Stomach (tissue), 4 donors: ENCODE measurements around the gene CDKL4.

ENCODE experiments used
- POLR2A ChIP-seq, 4 donors: fragments of 450-650 bp; IDR thresholded peaks; one replicate each; pipeline ENCODE4 v1.6.1; 2016; ENCODE audit warnings: antibody characterized with exemption in 4 of 4, control low read depth in 2 of 4, mild to moderate bottlenecking in 1 of 4, moderate library complexity in 1 of 4
- TF ChIP-seq, protein P1 (sequence below), 7 experiments: fragments of 450-650 bp in 4 of 7; fragments of 200-600 bp in 3 of 7; sonication (generic) in 3 of 7; IDR thresholded peaks; one replicate each; pipeline ENCODE4 v1.5.1; 2016 to 2019; ENCODE audit warnings: antibody characterized with exemption in 7 of 7, control low read depth in 2 of 7, mild to moderate bottlenecking in 1 of 7

DNA sequence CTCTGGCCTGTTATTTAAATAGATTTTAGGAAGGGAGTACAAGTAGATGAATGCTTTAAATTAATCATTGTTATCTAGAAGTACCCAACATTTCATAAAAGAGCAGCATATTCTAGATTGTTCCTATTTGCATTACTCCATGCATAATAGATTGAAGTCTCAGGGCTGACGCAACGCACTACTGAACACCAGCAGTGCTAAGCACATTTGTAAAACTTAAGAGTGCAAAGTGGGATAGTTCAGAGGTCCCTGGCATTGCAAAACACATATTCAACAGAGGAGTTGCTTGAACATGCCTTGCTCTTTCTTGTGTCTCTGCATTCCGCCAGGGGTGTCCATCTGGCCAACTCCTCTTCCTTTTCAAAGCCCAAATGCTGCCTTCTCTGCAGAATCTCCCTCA lies 22.3 kb downstream of the CDKL4 start:
- TF ChIP-seq, protein P1, sequence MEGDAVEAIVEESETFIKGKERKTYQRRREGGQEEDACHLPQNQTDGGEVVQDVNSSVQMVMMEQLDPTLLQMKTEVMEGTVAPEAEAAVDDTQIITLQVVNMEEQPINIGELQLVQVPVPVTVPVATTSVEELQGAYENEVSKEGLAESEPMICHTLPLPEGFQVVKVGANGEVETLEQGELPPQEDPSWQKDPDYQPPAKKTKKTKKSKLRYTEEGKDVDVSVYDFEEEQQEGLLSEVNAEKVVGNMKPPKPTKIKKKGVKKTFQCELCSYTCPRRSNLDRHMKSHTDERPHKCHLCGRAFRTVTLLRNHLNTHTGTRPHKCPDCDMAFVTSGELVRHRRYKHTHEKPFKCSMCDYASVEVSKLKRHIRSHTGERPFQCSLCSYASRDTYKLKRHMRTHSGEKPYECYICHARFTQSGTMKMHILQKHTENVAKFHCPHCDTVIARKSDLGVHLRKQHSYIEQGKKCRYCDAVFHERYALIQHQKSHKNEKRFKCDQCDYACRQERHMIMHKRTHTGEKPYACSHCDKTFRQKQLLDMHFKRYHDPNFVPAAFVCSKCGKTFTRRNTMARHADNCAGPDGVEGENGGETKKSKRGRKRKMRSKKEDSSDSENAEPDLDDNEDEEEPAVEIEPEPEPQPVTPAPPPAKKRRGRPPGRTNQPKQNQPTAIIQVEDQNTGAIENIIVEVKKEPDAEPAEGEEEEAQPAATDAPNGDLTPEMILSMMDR (IDR thresholded peaks at IDR 0.05): no peak
- no peak for TF ChIP-seq POLR2A (IDR thresholded peaks at IDR 0.05)
